OCI-LY3 (cell line): ENCODE results near the gene RABGAP1.

Experiments
- CTCF ChIP-seq: fragments of 200-600, 300-600 bp; sonication (generic); IDR thresholded peaks from 2 replicates; pipeline ENCODE4 v1.5.1; 2014; ENCODE audit warnings: antibody characterized with exemption, low read length, low read depth
- EZH2phosphoT487 ChIP-seq: fragments of 200-600 bp; shearing (Covaris generic); IDR thresholded peaks from 2 replicates; pipeline ENCODE4 v1.6.1; 2018; ENCODE audit warnings: antibody characterized with exemption, mixed run types, low read depth

GRCh38 chr9:123036893-123037545 is 96.2 kb downstream of the RABGAP1 start:
- TF ChIP-seq CTCF: no peak
- no peak for TF ChIP-seq EZH2phosphoT487
